ENCODE measurements around the gene MTTP. TPM values are rescaled to one million over a fixed set of nuclear protein-coding genes. Genes with fewer than 3 reads are reported as not detected.

Gene MTTP
- total RNA-seq, 1 donor from 2014 or later: 0.20 TPM

DNA sequence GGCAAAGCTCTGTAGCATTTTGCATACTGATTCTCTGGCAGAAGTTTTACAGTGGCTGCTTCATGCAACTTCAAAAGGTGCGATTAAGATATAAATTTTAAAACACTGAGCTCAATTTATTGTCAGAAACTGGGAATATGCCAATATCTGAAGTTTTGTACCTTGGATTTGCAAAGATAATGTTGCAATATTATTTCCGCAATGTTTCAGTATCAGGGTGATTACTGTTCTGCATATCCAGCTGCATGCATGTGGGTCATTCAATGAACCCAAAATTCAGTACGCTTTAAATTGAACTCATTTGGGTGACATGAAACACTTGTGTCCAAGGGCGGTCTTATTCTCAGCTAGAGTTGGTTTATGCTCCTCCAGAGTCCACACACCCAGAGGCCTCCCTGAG, 37.0 kb upstream of the MTTP start:
- intact Hi-C loops (cut with DNase I): no loop called here
- Histone ChIP-seq H3K4me1 (no peaks in the 10 kb centered on the region), H3K27ac (no peak overlapping the region), H3K9me3 (no peaks in the 10 kb centered on the region), H3K27me3 (no peaks in the 10 kb centered on the region), H3K36me3 (no peaks in the 10 kb centered on the region), H3K4me3 (no peak overlapping the region)
- no peak for DNase-seq
- ATAC-seq: no peak
- TF ChIP-seq, protein P1, sequence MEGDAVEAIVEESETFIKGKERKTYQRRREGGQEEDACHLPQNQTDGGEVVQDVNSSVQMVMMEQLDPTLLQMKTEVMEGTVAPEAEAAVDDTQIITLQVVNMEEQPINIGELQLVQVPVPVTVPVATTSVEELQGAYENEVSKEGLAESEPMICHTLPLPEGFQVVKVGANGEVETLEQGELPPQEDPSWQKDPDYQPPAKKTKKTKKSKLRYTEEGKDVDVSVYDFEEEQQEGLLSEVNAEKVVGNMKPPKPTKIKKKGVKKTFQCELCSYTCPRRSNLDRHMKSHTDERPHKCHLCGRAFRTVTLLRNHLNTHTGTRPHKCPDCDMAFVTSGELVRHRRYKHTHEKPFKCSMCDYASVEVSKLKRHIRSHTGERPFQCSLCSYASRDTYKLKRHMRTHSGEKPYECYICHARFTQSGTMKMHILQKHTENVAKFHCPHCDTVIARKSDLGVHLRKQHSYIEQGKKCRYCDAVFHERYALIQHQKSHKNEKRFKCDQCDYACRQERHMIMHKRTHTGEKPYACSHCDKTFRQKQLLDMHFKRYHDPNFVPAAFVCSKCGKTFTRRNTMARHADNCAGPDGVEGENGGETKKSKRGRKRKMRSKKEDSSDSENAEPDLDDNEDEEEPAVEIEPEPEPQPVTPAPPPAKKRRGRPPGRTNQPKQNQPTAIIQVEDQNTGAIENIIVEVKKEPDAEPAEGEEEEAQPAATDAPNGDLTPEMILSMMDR (IDR thresholded peaks at IDR 0.05): no peak

DNA sequence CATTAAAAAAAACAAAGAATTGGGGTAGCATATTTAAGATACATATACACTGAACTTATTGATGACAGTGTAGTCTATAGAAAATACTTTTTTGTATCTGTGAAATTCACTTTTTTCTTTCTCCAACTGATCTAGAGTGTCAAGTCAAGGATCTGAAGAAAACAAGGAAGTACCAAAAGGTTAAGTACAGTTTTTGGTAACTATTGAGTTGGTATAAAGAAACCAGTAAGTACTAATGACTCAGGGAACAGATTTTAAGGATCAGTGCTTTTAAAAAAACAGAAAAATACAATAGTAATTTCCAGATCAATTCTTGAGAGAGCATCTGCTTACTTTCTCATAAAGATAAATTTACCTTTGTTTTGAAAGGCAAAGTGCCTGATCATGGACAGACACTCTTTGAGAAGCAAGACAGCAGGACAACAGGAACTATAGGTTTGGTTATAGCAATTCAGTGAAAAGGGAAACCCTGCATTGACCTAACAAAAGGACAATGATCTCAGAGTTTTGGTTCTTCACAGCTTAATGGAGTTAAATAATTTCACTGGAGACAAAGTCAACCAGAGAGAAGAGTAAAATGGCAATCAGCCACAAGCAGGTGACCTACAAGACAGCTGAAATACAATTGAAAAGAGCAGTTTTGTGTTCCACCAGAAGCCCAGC, 34.2 kb upstream of the MTTP start:
- Histone ChIP-seq H3K4me1 (no peaks in the 10 kb centered on the region), H3K36me3 (no peaks in the 10 kb centered on the region), H3K27ac (no peak overlapping the region), H3K9me3 (no peaks in the 10 kb centered on the region), H3K4me3 (no peak overlapping the region), H3K27me3 (no peaks in the 10 kb centered on the region)
- ATAC-seq (no peak), DNase-seq (no peak)
- intact Hi-C loops (cut with DNase I): no loop called here
- TF ChIP-seq, protein P1 (IDR thresholded peaks at IDR 0.05): no peak

DNA sequence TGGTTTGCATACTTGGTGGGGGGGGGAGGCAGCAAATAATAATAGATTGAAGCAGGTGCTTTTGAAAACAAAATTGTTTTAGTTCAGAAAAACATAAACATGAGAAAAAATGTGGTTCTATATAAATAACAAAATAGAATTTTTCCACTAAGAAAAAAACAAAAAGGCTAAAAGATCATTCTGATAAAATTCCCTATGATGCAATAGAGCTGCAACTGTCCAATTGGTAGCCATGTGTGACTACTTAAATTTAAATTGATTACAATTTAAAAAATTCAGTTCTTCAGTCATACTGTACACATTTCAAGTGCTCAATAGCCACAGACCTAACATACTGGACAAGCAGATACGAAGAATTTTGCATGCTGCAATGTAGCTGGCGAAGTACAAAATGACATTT, 21.8 kb upstream of the MTTP start:
- Histone ChIP-seq H3K27ac (no peak overlapping the region), H3K4me3 (no peak overlapping the region), H3K36me3 (peaks cover 11% of the 10 kb centered on the region), H3K4me1 (no peaks in the 10 kb centered on the region), H3K9me3 (no peaks in the 10 kb centered on the region), H3K27me3 (no peaks in the 10 kb centered on the region)
- ATAC-seq (no peak), DNase-seq (no peak)
- intact Hi-C loops (cut with DNase I): no loop called here
- TF ChIP-seq, protein P1 (IDR thresholded peaks at IDR 0.05): no peak

DNA sequence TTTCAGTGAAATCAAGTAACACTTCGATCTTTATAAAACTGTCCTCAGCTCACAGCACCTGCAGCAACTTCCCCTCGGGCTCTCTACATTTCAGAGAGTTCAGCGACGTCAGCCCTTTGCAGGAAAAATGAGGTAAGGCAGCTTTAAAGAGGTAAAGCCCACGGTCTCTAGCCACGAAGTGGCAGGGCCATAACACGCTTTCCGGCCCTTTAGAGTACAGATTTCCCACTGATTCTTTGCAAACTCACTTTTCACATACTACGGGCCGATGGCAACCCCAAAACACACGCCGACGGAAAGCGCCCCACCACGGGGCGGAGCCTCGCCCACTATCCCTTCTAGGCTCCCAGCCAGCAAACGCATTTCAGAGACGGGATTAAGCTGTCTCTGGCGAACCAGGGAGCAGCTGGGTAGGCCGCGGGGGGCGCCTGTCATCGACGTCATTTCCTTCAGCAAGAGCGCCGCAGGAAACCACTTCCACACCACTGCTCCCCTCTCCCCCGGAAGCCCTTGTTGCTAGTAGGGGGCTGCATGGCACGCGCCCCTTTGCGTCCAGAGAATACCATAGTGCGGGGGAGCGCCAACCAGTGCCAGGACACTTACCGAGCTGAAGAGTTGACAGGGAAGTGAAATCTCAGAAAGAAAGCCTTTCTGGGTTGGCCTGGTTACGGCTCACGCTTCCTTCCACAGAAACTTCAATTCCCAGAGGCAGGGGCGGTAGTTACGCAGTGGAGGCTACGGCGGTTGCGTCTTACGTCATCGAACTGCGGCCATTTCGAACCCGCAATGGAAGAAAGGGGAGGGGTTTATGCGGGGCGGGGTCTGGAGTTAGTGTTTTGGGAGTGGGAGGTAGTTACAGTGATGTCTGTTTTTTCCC, 11.1 kb upstream of the MTTP start, which contains the start of gene TRMT10A:
Gene TRMT10A (minus strand): TSS at position 730 of the 877 bp plus-strand sequence. CDS start 4,701 bp downstream, outside the sequence.
- no peaks in the 10 kb centered on the region for H3K27me3 ChIP-seq
- intact Hi-C loops (cut with DNase I): loop anchor here (10.0 kb wide), 1 partner anchor 241 kb away; no protein-coding TSS in a partner anchor
- DNase-seq: peak; percentile 99
- peak; percentile 97 for ATAC-seq
- peak within 1 kb of the TSS; percentile 98 for H3K27ac ChIP-seq
- H3K4me3 ChIP-seq: peak within 1 kb of the TSS; percentile 68
- H3K9me3 ChIP-seq: no peaks in the 10 kb centered on the region
- TF ChIP-seq, protein P1 (IDR thresholded peaks at IDR 0.05): no peak
- H3K36me3 ChIP-seq: no peaks in the 10 kb centered on the region
- peaks cover 5% of the 10 kb centered on the region for H3K4me1 ChIP-seq

DNA sequence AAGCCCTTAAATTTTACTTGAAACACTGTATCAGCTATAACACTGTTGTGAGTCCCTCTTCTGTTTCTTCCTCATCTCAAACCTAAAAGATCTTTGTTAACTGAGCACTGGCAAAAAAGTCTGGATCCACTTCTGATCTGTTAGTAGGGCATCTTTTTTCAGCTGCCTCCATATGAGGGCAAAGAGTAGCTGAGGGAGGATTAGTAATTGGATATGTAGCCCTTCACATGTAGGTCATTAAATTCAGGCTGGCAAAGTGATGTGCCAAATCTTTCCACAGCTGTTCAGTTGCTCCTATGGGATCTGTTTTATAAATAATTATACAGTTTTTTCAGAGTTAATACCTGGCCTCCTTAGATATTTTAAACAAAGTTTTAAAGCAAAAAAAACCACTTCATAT, 9.7 kb upstream of the MTTP start:
- ATAC-seq: no peak
- intact Hi-C loops (cut with DNase I): loop anchor here (10.0 kb wide), 1 partner anchor 240 kb away; no protein-coding TSS in a partner anchor

More for the DNA sequence above, 9.7 kb upstream of the MTTP start:
- TF ChIP-seq, protein P1 (IDR thresholded peaks at IDR 0.05): no peak
- Histone ChIP-seq H3K27ac (no peak overlapping the region), H3K4me3 (no peak overlapping the region), H3K36me3 (no peaks in the 10 kb centered on the region), H3K9me3 (no peaks in the 10 kb centered on the region), H3K27me3 (no peaks in the 10 kb centered on the region), H3K4me1 (peaks cover 5% of the 10 kb centered on the region)
- no peak for DNase-seq
